Stimulated activated CD8-positive, alpha-beta memory T cell treated with anti-CD3 and anti-CD28 coated beads, Interleukin-4, amount 100 ng/mL, for 24 hours (primary cell): ENCODE results near the gene TXNRD1.
"Not testable (repeated sequence)": the region's sequence is repeated elsewhere in the genome, so short reads cannot be mapped to it uniquely, and the experiment has no call there.

Experiments
- DNase-seq: peaks from one replicate; pipeline ENCODE4 v3.0.0-alpha.2; 2020; ENCODE audit warnings: low read depth

TXNRD1 gene

DNA sequence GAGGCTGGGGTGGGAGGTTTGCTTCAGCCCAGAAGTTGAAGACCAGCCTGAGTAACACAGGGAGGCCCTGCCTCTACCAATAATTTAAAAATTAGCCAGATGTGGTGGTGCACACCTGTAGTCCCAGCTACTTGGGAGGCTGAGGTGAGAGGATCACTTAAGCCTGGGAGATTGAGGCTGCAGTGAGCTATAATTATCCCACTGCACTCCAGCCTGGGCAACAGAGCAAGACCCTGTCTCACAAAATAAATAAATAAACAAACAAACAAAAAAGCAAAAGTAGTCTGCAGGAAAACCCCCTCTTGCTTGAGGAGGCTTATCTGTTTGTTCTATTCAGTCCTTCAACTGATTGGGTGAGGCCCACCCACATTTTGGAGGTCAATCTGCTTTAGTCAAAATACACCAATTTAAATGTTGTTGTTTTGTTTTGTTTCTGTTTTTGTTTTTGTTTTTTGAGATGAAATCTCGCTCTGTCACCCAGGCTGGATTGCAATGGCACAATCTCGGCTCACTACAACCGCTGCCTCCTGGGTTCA is 24.9 kb upstream of the TXNRD1 start:
- no peak for DNase-seq

DNA sequence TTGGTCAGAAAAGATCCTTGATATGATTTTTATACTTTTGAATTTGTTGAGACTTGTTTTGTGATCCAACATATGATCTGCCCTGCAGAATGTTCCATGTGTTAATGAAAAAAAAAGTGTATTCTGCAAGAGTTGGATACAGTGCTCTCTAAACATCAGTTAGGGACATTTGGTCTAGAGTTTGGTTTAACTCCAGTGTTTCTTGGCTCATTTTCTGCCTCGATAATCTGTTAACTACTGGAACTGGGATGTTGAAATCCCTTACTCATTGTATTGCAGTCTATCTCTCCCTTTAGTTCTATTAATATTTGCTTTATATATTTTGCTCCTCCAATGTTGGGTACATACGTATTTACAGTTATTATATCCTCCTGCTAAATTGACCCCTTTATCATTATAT is 18.3 kb upstream of the TXNRD1 start:
- no peak for DNase-seq

DNA sequence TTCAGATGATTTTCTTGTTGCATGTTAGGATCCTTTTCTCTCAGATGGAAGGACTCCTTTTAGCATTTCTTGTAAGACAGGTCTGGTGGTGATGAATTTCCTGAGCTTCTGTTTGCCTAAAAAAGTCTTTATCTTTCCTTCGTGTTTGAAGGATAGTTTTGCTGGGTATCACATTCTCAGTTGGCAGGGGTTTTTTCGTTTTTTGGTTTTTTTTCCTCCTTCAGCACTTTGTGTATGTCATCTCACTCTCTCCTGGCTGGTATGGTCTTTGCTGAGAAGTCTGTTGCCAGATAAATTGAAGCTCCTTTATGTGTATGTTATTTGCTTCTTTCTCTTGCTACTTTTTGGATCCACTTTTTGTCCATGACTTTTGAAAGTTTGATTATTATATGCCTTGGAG is 15.6 kb upstream of the TXNRD1 start:
- no peak for DNase-seq

DNA sequence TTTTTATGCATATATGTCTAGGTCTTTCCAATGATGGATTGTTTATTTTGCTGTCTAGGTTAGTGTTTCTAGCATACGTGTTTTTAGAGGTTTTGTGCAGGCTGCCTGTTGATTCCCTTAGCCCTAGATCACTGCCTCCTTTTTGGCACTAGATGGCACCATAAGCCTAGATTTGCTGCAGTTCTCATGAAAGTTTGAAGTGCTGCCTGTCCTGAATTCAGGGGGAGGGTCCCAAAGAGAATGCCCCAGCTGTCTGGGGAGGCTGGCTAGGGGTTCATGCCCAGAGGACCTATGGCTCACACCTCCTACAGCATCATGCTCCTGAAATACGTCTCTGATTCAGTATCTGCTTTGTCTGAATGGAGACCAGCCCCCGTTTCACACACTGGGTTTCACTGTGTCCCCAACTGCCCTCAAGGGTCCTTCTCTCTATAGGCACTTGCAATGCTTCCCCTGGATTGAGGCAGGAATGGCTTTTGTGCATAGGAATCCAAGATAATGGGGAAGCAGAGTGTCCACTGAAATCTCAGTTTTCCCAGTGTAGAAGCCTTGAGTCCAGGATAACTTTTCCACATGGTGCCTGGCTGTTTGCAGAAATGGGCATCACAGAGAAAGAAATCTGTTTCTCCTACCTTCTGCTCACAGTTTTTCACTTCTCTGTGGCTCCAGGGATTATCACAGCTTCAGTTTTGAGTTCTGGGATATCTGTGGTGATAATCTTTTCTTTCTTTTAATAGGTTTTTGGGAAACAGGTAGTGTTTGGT is 14.2 kb upstream of the TXNRD1 start:
- no peak for DNase-seq

DNA sequence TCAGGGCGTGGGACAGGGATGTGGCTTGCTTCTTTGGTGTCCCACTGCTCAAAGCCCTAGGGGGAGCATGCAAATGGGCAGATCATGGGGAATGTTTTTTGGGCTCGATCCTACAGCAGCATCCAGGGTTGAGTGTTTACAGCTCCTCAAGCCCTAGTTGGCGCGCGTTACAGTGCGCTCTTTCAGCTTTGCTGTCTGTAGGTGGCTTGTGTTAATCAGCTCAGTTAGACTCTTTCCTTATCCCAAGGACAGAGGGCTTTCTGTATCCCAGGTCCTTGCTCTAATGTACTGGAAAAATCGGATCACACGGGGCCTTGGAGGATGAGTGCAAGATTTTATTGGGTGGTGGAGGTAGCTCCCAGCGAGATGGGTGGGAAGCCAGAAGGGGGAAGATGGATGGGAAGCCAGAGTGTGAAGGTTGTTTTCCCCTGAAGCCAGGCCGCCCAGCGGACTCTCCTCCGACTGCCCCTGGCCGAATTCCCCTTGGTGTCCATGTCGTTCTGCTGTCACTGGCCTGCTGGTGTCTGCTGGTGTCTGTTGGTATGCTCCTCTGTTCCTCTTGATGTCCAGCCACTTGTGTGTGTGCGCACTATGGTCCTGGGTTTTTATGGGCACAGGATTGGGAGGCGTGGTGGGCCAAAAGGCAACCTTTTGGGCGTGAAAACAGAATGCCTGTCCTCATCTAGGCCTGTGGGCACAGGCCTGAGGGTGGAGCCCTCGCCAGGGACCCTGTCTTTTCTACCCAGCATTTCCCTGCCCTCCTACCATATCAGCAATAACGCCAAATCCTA is 10.7 kb upstream of the TXNRD1 start:
- DNase-seq, result no peak

DNA sequence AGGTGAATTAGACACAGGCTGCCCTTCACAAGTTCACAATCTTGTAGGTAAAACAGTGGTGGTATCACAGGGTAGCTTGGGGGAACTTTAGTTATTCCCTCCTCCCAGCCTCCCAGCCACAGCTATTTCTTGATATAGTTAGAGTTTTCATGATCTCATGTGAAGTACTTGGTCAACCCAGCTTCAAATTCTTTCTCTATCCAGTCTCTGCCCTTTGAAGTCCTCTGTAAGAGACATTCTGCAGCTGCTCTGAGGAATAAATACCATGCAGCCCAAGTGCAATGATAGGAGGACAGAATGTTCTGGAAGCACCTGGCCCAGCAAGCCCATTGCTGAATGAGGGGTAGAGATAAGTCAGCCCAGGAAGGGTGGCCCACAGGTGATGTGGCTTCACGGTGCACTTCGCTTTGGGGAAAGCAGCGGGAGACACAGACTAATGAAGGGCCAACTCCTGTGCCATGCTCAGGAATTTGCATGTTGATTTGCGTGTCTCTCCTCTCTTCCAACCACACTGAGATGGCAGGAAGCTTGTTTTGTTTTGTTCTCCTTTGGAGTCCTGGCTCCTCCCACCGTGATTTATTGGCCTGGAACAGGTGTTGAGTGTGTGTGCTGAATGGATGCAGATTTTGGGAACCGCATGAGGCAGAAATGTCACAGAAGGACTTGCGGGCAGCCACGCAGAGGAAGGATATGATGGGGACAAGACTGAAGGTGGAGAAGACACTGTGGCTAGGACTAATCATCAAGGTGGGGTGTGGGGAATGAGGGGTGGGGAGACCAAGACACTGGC is 8.0 kb upstream of the TXNRD1 start:
- no peak for DNase-seq

DNA sequence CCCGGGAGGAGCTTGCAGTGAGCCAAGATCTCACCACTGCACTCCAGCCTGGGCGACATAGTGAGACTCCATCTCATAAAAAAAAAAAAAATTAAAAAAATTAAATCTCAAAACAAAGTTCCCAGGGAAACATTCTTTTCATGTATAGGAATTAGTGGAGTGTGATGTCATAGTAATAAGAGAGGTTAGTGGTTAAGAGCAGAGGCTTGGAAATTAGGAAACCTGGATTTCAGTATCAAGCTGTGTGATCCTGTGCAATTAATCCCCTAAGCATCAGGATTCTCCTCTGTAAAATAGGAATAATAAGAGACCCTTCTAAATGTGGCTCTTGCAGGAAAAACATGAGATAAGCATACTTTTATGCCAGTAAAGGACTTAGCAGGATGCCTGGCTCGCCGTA is 3.1 kb upstream of the TXNRD1 start:
- no peak for DNase-seq

DNA sequence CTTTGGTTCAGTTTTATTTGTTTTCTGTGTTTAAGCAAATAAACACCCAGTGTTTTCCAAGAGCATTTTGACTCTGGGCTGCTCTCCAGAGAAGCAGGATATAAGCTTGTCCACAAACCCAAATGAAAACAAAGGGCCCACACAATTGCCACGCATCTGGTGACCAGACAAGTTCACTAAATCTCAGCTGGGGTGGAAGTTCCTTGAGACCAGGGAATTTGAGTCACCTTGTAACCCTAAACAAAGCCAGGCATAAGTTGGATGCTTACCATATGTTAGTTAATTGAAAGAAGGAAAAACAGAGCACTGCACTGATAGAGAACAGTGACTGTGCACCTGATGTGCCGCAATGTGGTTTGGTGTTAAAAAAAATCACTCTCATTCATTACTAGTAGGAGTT is 1.6 kb upstream of the TXNRD1 start:
- no peak for DNase-seq

DNA sequence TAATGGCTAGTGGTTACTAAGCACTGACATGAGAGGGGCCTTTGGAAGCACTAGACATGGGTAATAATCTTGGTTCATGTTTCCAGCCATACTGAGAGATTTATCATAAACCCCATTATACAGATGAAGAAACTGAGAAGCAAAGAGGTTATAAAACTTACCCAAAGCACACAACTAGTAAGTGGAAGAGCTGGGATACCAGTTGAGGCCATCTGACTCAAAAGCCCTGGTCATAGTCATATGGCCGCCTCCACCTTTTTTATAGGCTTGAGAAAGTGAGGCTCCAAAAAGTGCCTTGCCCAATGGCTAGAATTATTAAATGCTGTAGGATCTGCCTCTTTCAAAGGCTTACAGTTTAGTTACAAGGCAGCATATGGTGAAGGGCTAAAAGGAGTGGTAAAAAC is 944 bp downstream of the TXNRD1 start:
- DNase-seq, result no peak

DNA sequence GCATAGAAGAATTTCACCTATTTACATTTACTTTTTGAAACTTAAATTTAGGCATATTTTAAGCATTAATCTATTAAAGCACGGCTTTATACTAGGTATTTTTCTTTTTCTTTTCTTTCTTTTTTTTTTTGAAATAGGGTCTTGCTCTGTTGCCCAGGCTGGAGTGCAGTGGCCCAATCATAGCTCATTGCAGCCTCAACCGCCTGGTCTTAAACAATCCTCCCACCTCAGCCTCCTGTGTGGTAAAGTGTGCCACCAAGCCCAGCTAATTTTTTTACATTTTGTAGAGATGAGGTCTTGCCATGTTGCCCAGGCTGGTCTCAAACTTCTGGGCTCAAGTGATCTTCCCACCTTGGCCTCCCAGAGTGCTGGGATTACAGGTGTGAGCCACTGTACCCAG is 2.9 kb downstream of the TXNRD1 start:
- DNase-seq, result not testable (repeated sequence)

DNA sequence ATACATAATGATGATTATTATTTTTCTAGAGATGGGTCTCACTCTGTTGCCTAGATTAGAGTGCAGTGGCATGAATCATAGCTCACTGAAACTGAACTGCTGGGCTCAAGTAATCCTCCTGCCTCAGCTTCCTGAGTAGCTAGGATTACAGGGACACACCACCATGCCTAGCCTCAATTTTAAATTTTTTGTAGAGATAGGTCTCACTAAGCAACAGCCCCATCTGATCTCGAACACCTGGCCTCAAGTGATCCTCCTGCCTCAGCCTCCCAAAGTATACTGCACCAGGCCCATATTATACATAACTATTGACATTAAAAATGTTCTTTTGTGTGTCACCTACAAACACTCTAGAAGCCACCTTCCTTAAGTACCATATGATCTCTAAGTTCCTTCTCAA is 3.4 kb downstream of the TXNRD1 start:
- no peak for DNase-seq

DNA sequence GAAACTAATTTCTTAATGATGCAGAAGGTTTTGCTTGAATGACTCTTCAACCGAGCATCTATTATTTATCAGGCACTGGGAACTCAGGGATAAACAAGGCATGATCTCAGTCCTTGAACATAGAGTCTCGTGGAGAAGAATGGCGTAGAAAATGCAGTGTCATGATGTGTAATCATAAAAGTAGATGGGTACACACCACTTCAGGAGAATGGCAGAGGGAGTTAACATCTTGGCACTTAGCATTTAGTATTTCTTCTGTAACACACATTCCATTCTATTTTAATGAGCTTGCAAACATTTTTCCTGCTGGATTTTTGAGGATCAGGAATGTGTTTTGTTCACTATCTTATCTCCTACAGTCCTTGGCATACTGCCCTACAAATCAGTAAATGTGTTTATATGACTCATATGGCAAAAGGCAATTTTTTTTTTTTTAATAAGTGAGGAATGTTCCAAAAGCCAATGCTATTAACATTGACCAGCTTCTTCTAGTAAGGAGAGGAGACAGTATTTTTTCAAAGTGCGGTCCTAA is 3.8 kb downstream of the TXNRD1 start:
- no peak for DNase-seq

DNA sequence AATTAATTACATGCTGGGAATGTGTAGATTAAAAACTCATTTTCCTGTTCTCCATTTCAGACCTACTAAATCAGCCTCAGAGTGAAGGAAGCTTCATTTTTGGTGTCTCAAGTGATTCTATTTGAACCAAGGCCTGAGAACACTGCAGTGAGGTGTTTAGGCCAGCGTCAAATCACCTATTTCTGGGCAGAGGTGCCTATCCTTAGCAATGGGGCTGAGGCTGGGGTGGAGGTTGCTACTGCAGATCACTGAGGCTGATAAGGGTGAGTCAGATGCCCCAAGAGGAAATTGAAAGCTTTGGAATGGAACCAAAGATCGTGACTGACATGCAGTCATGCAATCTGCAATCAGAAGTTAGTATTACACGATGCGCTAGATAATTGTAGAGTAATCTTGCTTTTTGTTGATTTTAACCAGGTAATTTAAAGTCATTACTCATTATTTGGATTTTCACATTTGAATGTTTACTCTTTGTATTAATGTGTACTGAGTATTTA is 4.4 kb downstream of the TXNRD1 start:
- DNase-seq, result peak; percentile 22

DNA sequence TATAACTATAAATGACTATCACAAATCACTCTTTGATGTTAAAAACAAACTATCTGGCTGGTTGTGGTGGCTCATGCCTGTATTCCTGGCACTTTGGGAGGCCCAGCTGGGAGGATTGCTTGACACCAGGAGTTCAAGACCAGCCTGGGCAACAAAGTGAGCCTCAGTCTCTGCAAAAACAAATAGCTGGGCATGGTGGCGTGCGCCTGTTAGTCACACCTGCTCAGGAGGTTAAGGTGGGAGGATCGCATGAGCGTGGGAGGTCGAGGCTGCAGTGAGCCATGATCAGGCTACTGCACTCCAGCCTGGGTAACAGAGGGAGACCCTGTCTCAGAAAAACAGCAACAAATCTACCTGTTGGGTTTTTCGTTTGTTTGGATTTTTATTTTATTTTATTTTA is 5.4 kb downstream of the TXNRD1 start:
- DNase-seq, result no peak

DNA sequence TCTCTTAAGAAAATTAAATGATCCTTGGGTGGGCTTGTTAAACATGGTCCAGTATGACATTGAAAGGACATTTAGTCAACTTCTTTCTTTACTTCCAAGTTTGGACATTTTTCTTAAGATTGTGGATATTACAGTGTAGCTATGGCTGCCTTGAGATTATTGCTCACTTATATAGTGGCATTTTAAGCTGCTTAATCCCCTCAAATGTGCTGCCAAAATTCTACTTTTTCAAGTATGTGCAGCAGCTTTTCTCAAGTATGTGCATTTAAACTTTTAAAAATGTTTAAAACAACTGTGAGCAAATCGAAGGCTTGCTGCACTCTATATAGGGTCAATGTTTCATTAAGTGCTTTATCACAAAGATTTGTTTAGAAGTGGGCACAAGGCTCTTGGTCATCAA is 7.4 kb downstream of the TXNRD1 start:
- no peak for DNase-seq

DNA sequence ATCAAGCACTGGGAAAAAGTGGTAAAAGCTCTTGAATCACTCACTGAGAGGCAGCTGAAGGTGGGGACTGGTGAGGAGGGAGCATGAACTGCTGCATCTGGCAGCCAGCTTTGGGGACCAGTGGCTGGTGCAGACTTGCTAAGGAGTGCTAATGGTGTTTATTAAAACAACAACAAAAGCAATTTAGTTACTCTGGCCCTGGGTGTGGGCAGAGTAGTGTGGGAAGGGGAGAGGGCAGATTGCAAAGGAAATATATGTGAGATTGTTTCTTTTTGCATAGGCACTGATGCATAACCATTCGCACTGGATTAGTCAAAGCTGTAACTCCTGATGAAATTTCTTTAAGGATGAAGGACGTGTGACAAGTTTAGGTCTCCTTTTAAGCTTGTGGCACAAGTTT is 8.1 kb downstream of the TXNRD1 start:
- no peak for DNase-seq

DNA sequence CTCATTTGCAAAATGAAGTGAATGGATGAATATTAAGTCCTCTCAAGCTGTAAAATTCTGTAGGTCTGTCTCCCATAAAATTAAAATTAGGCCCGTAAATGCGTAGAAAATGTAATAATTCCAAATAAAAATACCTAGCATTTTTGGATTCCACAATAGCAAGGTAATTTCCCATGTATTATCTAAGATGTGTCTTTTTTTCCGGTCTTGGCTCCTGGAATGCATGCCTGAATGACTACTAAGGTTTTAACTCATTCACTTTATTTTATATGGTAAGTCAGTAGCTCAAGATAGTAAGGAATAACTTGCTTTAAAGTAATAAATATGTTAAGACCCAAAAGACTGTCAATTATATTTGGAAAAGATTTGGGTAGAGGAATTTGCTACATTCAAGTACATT is 11.1 kb downstream of the TXNRD1 start:
- DNase-seq, result no peak

DNA sequence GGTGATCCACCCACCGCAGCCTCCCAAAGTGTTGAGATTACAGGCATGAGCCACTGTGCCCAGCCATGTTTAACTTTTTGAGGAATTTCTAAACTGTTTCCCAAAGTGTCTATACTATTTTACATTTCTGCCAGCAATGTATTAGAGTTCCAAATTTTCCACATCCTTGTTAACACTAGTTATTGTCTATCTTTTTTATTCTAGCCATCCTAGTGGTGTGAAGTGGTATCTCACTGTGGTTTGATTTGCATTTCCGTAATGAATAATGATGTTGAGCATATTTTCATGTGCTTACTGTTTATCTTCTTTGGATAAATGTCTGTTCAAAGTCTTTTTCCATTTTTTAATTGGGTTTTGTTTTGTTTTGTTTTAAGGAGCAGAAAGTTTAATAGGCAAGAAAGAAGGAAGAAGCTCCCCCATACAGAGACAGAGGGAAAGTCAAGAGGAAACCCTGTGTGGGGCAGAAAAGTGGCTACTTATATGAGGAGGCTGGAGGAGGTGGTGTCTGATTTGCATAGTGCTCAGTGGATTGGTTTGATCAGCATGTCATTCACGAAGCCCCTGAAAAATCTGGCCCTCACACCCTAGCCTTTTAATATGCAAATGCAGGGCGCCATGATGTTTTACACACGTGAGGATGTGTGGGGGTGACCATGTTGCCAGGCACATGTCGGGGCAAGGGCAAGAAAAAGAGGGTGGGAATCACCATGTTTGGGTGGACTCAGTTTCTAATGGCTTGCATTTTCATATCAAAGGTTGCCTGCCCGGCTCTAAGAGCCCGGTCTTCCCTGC is 14.9 kb downstream of the TXNRD1 start:
- no peak for DNase-seq

DNA sequence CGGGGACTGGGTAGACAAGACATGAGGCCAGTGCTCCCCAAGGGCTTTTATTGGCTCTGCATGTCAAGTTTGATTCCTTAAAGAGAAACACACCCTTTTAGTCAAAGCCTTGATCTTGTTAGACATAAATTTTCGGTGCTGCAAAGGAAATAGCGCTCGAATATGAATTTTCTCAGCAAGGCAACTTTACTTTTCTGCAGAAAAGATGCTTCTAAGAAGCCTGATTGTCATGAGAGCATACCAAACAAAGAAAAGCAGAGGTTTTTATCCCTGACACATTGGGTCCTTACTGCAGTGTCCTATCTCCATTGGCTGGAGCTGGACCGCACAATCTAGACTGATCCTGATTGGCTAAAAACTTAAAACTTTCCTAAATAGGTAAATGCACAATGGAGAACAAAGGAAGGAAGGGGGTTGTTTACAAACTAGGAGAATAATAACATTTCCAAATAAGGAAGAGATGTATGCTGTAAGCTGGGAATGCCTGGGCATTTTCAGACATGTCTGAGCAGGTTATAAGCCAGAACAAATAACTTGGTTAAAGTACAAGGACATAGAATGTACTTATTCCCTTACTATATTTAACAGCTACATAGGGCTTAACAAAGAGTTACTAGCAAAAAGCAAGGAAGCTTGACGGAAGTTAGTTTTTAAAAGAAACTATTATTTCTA is 17.2 kb downstream of the TXNRD1 start:
- DNase-seq, result no peak

DNA sequence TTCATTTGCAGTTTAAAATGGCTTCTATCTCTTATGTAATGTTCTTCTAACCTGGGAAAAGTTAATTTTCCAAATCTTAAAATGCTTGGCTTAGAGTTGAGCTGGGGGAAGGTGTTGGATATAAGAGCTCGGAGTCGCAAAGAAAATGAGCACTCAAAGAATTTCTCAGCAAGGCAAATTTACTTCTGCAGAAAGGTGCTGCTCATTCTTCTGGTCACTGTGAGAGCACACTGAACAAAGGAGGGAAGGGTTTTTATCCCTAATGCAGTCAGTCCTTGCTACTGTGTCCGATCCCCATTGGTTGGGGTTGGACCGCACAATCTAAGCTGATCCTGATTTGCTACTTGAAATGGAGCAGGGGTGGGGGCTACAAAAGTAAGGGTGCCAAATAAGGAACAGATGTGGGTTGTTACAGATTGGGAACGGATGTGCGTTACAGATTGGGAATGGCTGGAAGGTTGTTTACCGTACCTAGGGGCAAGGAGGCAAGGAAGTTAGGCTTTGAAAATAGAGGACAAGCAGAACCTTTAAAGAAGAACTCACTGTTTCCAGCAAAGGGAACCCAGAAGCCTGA is 19.4 kb downstream of the TXNRD1 start:
- DNase-seq, result no peak
